Cortex of kidney (tissue), 1 donor: ENCODE results near the gene CFHR5.
"Not testable (repeated sequence)": the region's sequence is repeated elsewhere in the genome, so short reads cannot be mapped to it uniquely, and the experiment has no call there.

Experiments used
- DNase-seq: peaks from one replicate; lab custom pipeline; 2025; lab: John Stamatoyannopoulos, UW

The CFHR5 gene

DNA sequence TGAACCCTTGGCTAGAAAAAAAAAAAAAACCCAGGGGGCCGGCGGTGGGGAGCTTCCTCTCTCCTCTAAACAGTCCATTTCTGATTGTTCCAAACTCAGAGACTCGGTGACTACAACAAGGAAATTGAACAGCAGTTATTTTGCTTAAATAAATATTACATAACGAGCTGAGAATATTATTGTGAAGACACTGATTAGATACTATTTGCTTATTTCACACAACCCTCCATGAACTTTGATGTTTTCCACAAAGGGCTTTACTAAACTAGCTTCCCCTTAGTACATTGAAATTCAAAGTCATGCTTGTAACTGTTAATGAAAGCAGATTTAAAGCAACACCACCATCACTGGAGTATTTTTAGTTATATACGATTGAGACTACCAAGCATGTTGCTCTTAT, at the start of gene CFHR5:
Gene CFHR5 (plus strand): TSS at position 279 of the 400 bp plus-strand sequence. CDS start 109 bp downstream, at position 388.
- DNase-seq, result no peak

DNA sequence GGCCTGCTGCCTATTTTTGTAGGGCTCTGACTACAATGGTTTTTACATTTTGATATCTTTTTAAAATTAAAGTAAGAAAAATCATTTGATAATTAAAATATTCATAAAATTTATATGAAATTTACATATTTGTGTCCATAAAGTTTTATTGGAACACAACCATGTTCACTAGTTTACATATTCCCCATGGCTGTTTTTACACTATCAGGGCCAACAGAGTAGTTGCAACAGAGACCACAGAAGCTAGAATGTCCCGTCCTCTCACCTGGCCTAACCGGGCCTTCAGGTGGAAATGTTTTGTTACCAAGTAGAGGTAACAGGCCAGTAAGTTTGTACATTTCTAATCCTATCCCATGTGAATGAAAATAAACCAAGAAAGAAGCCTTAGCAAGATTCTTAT, 44.5 kb upstream of the CFHR5 start:
- DNase-seq, result not testable (repeated sequence)

DNA sequence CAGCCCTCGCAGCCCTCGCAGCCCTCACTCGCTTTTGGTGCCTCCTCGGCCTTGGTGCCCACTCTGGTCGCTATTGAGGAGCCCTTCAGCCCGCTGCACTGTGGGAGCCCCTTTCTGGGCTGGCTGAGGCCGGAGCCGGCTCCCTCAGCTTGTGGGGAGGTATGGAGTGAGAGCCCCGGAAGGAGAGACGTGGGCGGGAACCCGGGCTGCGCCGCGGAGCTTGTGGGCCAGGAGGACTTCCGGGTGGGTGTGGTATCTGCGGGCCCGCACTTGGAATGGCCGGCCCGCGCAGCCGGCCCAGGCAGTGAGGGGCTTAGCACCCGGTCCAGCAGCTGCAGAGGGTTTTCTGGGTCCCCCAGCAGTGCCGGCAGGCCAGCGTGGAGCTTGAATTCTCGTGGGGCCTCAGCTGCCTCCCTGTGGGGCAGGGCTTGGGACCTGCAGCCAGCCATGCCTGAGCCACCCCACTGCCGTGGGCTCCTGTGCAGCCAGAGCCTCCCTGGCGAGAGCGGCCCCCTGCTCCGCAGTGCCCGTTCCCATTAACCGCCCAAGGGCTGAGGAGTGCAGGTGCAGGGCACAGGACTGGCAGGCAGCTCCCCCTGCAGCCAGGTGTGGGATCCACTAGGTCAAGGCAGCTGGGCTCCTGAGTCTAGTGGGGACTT, 43.7 kb upstream of the CFHR5 start:
- no peak for DNase-seq

DNA sequence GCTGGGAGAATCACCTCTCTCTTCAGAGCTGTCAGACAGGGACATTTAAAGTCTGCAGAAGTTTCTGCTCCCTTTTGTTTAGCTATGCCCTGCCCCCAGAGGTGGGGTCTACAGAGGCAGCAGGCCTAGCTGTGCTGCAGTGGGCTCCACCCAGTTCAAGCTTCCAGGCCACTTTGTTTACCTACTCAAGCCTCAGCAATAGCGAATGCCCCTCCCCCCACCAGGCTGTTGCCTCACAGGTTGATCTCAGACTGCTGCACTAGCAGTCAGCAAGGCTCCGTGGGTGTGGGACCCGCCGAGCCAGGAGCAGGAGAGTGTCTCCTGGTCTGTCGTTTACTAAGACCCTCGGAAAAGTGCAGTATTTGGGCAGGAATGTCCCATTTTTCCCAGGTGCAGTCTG, 35.9 kb upstream of the CFHR5 start:
- DNase-seq, result not testable (repeated sequence)

DNA sequence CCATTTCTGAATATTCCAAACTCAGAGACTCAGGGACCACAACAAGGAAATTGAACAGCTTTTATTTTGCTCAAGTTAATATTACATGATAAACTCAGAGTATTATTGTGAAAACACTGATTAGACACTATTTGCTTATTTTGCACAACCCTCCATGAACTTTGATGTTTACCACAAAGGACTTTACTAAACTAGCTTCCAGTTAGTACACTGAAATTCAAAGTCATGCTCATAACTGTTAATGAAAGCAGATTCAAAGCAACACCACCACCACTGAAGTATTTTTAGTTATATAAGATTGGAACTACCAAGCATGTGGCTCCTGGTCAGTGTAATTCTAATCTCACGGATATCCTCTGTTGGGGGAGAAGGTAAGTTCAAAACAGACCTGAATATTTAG, 33.8 kb upstream of the CFHR5 start, which contains the start of gene CFHR2:
Gene CFHR2 (plus strand): TSS at position 171 of the 400 bp plus-strand sequence. CDS start 143 bp downstream, at position 314.
- not testable (repeated sequence) for DNase-seq

DNA sequence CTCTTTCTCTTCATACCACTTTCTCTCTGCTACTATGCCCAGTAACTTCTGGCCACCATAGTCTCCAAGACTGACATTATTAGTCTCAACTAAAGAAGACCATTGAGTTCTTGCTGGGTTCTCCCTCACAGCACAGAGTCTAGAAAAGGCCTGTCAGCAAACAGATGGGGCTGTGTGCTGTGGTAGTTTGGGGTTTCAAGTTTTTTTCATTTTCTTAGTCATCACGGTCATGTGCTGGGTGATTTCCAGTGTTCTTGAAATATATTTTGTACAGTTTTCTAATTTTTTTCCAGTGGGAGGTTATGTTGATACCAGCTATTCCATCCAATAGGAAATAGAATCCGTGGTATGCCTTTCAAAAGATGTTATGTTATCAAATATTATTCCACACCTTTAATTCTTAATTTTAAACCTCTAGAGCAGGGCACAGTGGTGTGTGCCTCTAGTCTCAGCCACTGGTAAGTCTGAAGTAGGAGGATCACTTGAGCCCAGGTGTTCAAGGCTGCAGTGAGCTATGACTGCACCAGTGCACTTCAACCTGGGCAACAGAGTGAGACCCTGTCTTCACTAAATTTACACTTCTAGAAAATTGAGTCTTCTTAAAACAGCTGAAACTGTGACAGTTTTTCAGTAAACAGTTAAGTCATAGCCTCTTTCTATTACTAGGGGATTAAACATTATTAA, 25.5 kb upstream of the CFHR5 start:
- no peak for DNase-seq

DNA sequence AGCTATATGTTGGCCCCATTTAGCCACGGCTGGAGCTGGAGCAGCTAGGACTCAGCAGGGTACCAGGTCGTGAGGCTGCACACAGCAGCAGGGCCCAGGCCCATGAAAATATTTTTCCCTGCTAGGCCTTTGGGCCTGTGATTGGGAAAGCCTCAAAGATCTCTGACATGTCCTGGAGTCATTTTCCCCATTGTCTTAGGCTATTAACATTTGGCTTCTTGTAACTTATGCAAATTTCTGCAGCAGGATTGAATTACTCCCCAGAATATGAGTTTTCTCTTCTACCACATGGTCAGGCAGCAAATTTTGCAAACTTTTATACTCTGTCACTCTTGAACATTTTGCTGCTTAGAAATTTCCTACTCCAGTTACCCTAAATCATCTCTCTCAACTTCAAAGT, 22.6 kb upstream of the CFHR5 start:
- no peak for DNase-seq

DNA sequence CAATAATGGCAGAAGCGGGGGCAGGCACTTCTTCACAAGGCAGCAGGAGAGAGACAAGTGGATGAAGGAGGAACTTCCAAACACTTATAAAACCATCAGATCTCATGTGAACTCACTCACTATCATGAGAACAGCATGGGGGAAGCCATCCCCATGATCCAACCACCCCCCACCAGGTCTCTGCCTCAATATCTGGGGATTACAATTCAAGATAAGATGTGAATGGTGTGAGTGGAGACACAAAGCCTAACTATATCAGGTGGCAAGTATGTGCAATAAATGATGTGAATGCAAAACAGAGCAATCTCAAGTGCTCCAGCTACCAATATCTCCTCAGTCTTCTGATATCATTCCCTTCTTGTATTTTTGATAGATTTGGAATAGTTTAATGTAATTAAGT, 21.4 kb upstream of the CFHR5 start:
- DNase-seq, result no peak

DNA sequence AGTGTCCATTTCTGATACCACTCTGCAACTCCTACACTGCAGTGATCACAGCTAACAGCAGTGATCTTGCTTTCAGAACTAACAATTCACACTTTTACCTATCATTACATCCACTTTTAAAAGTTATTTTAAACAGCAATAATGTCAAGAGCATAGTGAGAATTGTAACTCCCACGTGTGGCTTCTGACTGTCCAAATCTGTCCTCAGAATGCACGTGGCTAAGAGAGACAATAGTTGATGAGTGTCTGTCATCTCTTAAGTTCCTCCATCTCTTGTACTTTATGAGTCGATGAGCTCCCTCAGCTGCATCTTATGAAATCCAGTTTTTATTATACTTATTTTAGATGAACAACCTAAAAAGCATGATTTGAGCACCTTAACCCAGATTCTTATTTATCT, 16.5 kb upstream of the CFHR5 start:
- DNase-seq, result no peak

DNA sequence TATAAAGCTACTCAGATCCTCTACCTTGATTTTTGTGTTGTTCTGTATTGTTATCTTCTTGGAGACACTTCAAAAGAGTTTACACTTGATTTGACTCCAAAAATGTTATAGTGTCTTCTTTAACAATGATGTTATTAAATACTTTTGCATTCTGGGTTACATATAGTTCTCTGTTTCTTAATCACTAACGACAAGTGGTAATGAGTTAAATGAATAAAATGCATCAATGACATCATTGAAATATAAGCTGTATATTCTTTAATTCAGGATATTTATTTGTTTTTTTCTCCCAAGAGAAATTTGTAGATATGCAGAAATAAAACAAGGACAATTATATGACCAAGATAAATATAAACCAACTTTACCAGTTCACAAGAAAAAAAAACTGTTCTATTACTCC, 7.2 kb upstream of the CFHR5 start:
- no peak for DNase-seq

DNA sequence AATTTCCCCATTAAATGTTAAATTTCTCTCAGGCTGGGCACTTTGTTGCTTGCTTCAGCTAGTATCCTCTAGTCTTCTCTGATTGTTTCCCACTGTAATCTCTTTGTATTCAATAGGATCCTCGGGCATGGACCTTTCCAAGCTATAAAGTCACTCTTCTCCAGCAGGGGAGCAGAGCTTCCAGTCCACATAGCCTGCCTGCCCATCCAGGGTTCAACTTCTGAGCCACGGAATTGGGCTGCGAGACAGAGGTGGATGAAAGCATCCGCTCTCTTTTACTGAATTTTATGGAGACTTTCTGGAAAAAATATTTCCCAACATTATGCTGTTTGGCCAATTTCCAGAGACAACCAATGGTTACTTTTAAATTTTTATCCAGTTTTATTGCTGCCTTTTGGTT, 1.1 kb upstream of the CFHR5 start:
- DNase-seq, result no peak

DNA sequence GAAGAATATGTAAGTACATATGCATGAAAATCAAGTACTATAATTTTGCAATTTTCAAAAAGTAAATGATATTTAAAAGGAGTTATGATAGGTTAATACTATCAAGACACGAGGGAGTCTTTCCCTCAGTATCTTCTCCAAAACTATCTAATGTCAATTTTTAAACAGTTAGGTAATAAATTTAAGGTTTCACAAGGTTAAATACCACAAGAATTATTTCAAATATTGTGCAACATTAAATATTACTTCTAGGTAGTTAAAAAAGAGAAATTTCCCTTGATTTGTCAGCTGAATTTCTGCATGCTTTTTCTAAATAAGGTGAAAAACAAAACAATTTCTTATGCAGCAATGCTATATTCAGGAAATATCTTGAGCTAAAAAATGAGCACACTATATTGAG, 3.5 kb downstream of the CFHR5 start:
- DNase-seq, result no peak

DNA sequence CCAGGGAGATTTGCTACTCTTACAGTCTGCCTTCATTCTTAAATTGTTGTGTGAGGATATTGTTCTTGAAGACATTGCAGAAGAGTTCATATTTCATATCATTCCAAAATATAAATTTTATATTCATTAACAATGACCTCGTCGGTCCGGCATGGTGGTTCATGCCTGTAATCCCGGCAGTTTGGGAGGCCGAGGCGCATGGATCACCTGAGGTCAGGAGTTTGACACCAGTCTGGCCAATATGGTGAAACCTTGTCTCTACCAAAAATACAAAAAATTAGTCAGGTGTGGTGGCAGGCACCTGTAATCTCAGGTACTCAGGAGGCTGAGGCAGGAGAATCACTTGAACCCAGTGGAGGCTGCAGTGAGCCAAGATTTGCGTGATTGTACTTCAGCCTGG, 4.9 kb downstream of the CFHR5 start:
- DNase-seq, result not testable (repeated sequence)

DNA sequence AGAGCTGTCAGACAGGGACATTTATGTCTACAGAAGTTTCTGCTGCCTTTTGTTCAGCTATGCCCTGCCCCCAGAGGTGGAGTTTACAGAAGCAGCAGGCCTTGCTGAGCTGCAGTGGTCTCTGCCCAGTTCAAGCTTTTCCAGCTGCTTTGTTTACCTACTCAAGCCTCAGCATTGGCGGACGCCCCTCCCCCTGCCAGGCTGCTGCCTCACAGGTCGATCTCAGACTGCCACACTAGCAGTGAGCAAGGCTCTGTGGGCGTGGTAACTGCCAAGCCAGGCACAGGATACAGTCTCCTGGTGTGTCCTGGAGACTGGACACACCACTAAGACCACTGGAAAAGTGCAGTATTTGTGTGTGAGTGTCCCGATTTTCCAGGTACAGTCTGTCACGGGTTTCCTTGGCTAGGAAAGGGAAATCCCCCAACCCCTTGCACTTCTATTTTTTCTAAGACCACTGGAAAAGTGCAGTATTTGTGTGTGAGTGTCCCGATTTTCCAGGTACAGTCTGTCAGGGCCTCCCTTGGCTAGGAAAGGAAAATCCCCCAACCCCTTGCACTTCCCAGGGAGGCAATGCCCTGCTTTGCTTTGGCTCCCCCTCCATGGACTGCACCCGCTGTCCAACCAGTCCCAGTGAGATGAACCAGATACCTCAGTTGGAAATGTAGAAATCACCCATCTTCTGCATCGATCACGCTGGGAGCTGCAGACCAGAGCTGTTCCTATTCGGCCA, 14.7 kb downstream of the CFHR5 start:
- DNase-seq, result not testable (repeated sequence)

DNA sequence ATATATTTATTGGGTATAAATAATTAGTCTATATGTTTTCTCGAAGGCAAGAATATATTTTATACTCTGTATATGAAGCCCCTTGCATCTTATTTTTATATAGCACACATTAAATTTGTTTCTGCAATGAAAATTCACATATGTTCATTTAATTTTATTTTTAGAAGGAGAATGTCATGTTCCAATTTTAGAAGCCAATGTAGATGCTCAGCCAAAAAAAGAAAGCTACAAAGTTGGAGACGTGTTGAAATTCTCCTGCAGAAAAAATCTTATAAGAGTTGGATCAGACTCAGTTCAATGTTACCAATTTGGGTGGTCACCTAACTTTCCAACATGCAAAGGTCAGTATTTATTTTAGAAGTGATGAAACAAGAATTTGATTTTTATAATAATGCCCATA, 16.6 kb downstream of the CFHR5 start:
- no peak for DNase-seq

DNA sequence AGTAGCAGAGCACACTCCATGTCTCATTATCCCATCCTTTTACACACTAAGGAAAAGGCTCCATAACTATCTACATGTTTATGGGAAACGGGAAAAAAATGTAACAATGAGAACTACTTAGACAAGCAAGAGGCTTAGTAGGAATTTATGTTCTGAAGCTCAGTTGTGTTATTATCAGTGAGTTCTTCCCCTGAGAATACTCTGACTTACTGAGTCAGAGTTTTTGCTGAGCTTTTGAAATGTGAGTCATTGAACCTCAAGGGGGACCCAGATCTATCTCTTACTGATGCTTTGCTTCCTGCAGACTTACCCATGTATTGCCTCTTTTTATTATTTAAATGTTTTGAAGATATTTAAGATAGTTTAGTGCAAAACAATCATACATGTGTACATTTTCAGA, 20.1 kb downstream of the CFHR5 start:
- no peak for DNase-seq

DNA sequence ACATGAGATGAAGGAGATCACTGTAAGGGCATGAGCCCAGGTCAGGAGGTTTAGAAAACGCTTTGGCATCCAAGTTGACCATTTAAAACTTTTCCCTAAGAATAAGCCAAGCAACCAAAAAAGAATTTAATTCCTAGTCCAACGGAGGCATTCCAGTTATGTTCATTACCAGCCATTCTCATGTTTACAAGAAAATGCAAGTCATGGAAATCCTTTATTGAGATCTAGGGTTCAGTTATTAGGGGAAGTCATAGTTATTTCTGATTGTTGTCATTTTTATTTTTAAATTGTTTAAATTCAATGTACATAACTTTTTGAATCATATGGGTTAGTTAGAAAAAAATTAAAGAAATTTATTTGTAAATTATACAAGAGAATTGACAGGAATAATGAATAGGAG, 24.5 kb downstream of the CFHR5 start:
- no peak for DNase-seq

DNA sequence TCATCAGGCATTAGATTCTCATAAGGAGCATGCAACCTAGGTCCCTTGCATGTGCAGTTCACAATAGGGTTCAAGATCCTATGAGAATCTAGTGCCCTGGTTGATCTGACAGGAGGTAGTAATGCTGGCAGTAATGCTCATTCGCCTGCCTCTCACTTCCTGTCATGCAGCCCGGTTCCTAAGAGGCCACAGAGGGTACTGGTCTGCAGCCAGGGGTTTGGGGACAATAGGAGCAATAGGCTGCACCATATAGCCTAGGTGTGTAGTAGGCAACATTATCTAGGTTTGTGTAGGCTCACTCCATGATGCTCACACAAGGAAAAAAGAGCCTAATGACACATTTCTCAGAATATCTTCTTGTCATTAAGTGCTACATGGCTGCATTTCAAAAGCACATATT, 25.8 kb downstream of the CFHR5 start:
- DNase-seq, result no peak

DNA sequence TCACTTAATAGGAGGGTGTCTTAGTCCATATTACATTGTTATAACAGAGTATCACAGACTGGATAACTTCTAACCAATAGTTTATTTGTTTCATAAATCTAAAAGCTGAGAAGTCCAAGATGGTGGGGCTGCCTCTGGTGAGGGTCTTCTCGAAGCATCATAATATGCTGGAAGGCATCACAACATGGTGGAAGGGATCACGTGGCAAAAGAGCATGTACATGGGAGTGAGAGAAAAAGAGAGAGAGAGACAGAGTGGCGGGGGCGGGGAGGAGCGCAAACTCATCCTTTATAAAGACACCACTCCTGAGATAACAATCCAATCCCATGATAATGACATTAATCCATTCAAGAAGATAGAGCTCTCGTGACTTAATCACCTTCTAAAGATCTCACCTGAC, 31.5 kb downstream of the CFHR5 start:
- no peak for DNase-seq

DNA sequence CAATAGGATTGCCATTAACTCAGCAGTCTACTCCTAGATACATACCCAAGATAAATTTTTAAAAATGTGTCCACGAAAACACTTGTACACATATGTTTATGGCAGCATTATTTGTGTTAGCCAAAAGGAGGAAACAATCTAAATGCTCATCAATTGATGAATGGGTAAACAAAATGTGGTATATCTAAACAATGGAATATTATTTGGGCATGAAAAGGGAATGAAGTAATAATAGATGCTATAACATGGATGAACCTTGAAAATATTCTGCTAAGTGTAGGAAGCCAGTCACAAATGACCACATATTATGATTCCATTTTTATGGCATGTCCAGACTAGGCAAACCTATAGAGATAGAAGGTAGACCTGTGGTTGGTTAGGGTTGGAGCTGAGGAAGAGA, 34.3 kb downstream of the CFHR5 start:
- DNase-seq, result no peak

DNA sequence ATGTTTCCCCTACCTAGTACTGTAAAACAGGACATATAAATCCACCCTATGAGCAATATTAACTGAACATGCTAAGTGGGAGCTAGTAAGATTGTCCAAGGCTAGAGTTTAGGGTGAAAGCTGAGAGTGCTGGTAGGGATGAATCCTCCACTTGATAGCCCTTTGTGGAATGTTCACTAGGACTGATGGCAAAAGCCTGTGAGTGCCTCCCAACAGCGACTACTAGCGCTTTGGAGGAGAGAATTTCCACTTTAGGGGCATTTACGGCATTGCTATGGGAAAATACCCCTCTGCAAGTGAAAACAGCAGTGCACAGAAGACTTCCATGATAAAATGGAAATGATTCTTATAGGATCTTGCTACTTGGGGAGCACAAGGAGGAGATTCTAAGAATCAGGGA, 35.9 kb downstream of the CFHR5 start:
- no peak for DNase-seq

DNA sequence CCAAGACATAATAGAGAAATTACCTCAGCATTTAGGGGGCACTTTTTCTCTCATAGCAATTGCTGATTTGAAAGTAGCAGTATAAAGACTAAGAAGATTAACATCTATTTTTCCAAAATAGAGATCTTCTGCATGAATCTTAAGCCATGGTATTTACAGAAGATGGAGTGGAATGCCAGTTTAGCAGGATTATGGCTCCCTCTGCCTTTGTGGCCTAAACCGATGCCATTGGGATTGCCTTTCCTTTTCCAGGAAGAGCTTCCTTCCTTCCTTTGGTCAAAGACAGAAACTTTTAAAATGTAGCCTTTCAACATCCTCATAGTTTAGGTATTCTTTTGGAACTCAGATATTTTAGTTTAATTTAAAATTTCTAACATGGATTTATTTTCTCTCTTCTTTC, 39.4 kb downstream of the CFHR5 start:
- no peak for DNase-seq

DNA sequence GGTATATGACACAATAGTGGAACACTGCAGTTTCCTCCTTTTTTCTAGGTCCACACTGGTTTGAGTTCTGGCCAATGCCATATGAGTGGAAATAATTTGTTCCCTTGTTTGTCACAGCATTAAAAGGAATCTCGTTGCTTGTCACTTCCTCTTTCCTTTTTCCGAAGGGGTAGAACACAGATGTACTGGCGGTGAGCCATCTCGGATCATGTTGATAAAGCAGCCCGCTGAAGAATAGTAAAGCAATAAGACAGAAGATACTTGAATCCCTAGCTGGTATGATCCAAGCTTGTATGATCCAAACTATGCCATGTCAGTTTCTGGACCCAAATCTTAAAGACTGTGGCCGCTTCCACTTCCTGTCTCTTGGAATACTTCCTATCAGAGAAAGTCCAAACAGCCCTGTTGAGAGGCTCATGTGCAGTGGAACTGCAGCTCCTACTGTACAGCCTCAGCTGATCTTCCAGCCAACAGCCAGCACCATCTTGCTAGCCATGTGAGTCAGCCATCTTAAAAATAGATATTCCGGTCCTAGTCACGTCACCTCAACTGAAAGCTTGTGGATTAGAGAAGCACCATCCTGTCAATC, 40.3 kb downstream of the CFHR5 start:
- no peak for DNase-seq
